A549 (cell line): ENCODE measurements around the gene ATP6V0A1. TPM values are rescaled to one million over a fixed set of nuclear protein-coding genes. Genes with fewer than 3 reads are reported as not detected.

ENCODE experiments used
- ATAC-seq, 2 experiments: fragments of 200-7000 bp in 1 of 2; fragments of >200 bp in 1 of 2; cut with Nextera tagmentation in 1 of 2; cut with Tn5 transposase in 1 of 2; 3 replicates each; pipeline versions ENCODE4 v1.8.0 to v1.9.1; 2018 to 2020; ENCODE audit warnings: mild to moderate bottlenecking in 1 of 2, moderate library complexity in 1 of 2
- CTCF ChIA-PET: fragments of 300-600 bp; sonication (Branson Sonifier 250); formaldehyde crosslinking; extraction: SDS; loops from one replicate; lab custom pipeline; 2021; ENCODE audit warnings: antibody characterized with exemption, inconsistent platforms; lab: Yijun Ruan, JAX
- POLR2A ChIA-PET: fragments of 350-600 bp; formaldehyde crosslinking; extraction: SDS; loops from one replicate; lab custom pipeline; 2021; ENCODE audit warnings: antibody characterized with exemption, inconsistent platforms; lab: Yijun Ruan, JAX
- DNase-seq, 2 experiments: peaks; one replicate each; pipeline versions ENCODE4 v3.0.0 to v3.0.0-alpha.2; 2011 to 2016; ENCODE audit warnings: low read depth in 1 of 2, low spot score in 1 of 2
- FAIRE-seq: peaks from 2 replicates; lab custom pipeline; 2011; peaks lifted over from hg19 to GRCh38; lab: Jason Lieb, UNC
- H3K27ac ChIP-seq, 2 experiments: fragments of >200 bp; sonication (Bioruptor Twin); formaldehyde crosslinking; 3 replicates each; pipeline ENCODE4 v1.5.1; 2016 to 2017
- H3K4me1 ChIP-seq: fragments of >200 bp; sonication (Bioruptor Twin); formaldehyde crosslinking; 3 replicates; pipeline ENCODE4 v1.6.1; 2016
- H3K4me2 ChIP-seq: fragments of >200 bp; sonication (Bioruptor Twin); formaldehyde crosslinking; 3 replicates; pipeline ENCODE4 v1.6.1; 2016
- H3K4me3 ChIP-seq: fragments of >200 bp; sonication (Bioruptor Twin); formaldehyde crosslinking; 3 replicates; pipeline ENCODE4 v1.5.1; 2016
- H3K9me3 ChIP-seq: fragments of >200 bp; sonication (Bioruptor Twin); formaldehyde crosslinking; 3 replicates; pipeline ENCODE4 v1.6.1; 2016
- BCL3 ChIP-seq: fragments of >200 bp; sonication (Bioruptor Twin); formaldehyde crosslinking; IDR thresholded peaks from 3 replicates; pipeline ENCODE4 v1.6.1; 2016
- CEBPB ChIP-seq, 2 experiments: fragments of >200 bp in 1 of 2; sonication (Bioruptor Twin) in 1 of 2; formaldehyde crosslinking in 1 of 2; IDR thresholded peaks; 2 replicates each; pipeline ENCODE4 v1.6.1; 2012 to 2016
- E2F6 ChIP-seq: IDR thresholded peaks from 2 replicates; pipeline ENCODE4 v1.6.1; 2012; ENCODE audit warnings: low read depth, borderline replicate concordance
- EHMT2 ChIP-seq: fragments of 200-600 bp; sonication (generic); IDR thresholded peaks from 2 replicates; pipeline ENCODE4 v1.6.1; 2016; ENCODE audit warnings: antibody characterized with exemption, low read depth, mild to moderate bottlenecking, moderate library complexity
- ELK1 ChIP-seq: fragments of 150-350 bp; IDR thresholded peaks from 2 replicates; pipeline ENCODE4 v1.6.1; 2014; ENCODE audit warnings: low read depth, mild to moderate bottlenecking, low read length
- EP300 ChIP-seq, 2 experiments: fragments of >200 bp; sonication (Bioruptor Twin); formaldehyde crosslinking; IDR thresholded peaks; 2 replicates in 1 of 2; 3 replicates in 1 of 2; pipeline ENCODE4 v1.6.1; 2016 to 2017
- FOSL2 ChIP-seq, 2 experiments: fragments of 450-650 bp in 1 of 2; fragments of >200 bp in 1 of 2; sonication (Bioruptor Twin) in 1 of 2; formaldehyde crosslinking; IDR thresholded peaks; 2 replicates each; pipeline versions ENCODE4 v1.5.0 to v1.6.1; 2016 to 2020; ENCODE audit warnings: mild to moderate bottlenecking in 1 of 2, moderate library complexity in 1 of 2
- HOXA7 ChIP-seq: fragments of 250-450 bp; sonication (Bioruptor Pico); IDR thresholded peaks from 2 replicates; pipeline ENCODE4 v1.5.0; 2020; ENCODE audit warnings: mild to moderate bottlenecking, moderate library complexity
- HOXB5 ChIP-seq: fragments of 250-450 bp; sonication (Bioruptor Pico); IDR thresholded peaks from 2 replicates; pipeline ENCODE4 v1.5.0; 2020; ENCODE audit warnings: mild to moderate bottlenecking, moderate library complexity
- JUN ChIP-seq, 2 experiments: fragments of >200 bp; sonication (Bioruptor Twin); formaldehyde crosslinking; IDR thresholded peaks; 2 replicates in 1 of 2; 3 replicates in 1 of 2; pipeline ENCODE4 v1.6.1; 2016 to 2017
- MAFK ChIP-seq: fragments of 450-650 bp; IDR thresholded peaks from 2 replicates; pipeline ENCODE4 v1.6.1; 2014; ENCODE audit not compliant: partially characterized antibody
- POLR2AphosphoS2 ChIP-seq: conservative IDR thresholded peaks from 2 replicates; pipeline ENCODE4 v1.6.1; 2012; ENCODE audit warnings: low read length, improper control_type of control experiment, inconsistent platforms
- RAD21 ChIP-seq, 2 experiments: fragments of >200 bp in 1 of 2; sonication (Bioruptor Twin) in 1 of 2; formaldehyde crosslinking in 1 of 2; IDR thresholded peaks in 1 of 2; conservative IDR thresholded peaks in 1 of 2; 2 replicates in 1 of 2; 3 replicates in 1 of 2; pipeline ENCODE4 v1.6.1; 2012 to 2018; ENCODE audit warnings: inconsistent platforms in 1 of 2
- SREBF2 ChIP-seq: fragments of 450-650 bp; IDR thresholded peaks from 2 replicates; pipeline ENCODE4 v1.6.1; 2014; ENCODE audit warnings: mild to moderate bottlenecking, moderate library complexity
- TP53 ChIP-seq: fragments of 250-450 bp; sonication (Bioruptor Pico); IDR thresholded peaks from 2 replicates; pipeline ENCODE4 v1.5.0; 2021; ENCODE audit warnings: mild to moderate bottlenecking, moderate library complexity
- ZNF302 ChIP-seq: fragments of 250-450 bp; sonication (Bioruptor Pico); IDR thresholded peaks from 2 replicates; pipeline ENCODE4 v1.9.0; 2021; ENCODE audit warnings: inconsistent platforms, mild to moderate bottlenecking, moderate library complexity
- WGBS: methylation state at CpG from one replicate; pipeline ENCODE4 v1.1.6; 2017; ENCODE audit errors: missing lambda C conversion rate; 5-methylcytosine and 5-hydroxymethylcytosine counted together
- polyA plus RNA-seq, 4 experiments: library from polyadenylated mRNA; depleted of rRNA in 3 of 4; stranded (reverse); fragments of >200 nt; fragmentation: RNase III in 1 of 4; extraction: RNeasy Plus Mini Kit Qiagen cat#74134 plus additional on column Dnase treatment in 1 of 4; gene quantifications; 2 replicates in 3 of 4; 3 replicates in 1 of 4; pipeline ENCODE4 v1.2.3, GENCODE V29; 2011 to 2017

Gene ATP6V0A1
- polyA plus RNA-seq, 2 of the 4 experiments (the other 2 are of a cell fraction), result 27.3 to 33.7 TPM

- peak; percentile 91 for FAIRE-seq
- DNase-seq, result peak; percentile 89 to 99
- Histone ChIP-seq H3K4me1 (peaks cover 70% of the 10 kb centered on the region), H3K4me3 (peak overlapping the region; percentile 5; the same call in 1 of the 3 replicates), H3K4me2 (peak overlapping the region; percentile 86), H3K27ac (peak overlapping the region; percentile 79 to 84), H3K9me3 (no peaks in the 10 kb centered on the region)
- under 1% methylated on average over 5 of the region's 5 CpGs for WGBS
- POLR2A ChIA-PET, result interaction anchor here (0.7 to 2.1 kb wide), 10 partner anchors 11 to 127 kb away, joined by 3 to 56 read pairs (median 6); partner anchors contain the start of genes CAVIN1, NAGLU and STAT3
- CTCF ChIA-PET, result interaction anchor here (0.6 to 33.2 kb wide), 16 partner anchors 12 to 188 kb away, joined by 3 to 1360 read pairs (median 6); partner anchors contain the start of genes CAVIN1 and STAT3
- TF ChIP-seq POLR2AphosphoS2 (0 out of 2 replicates have a peak, but pooled peaks have one; percentile 35), E2F6 (no peak), FOSL2 (IDR thresholded peaks at IDR 0.05) (peak; percentile 41; the same call in 1 of the 2 replicates), FOSL2 (CRISPR knock-in tag; IDR thresholded peaks at IDR 0.05) (peak; percentile 88), MAFK (no peak), JUN (IDR thresholded peaks at IDR 0.05) (peak in 1 of 2 experiments; percentile 43; a peak in 2 of 5 replicates), SREBF2 (no peak), ELK1 (no peak), EHMT2 (no peak), CEBPB (IDR thresholded peaks at IDR 0.05) (peak in 1 of 2 experiments; percentile 74; a peak in 2 of 4 replicates), RAD21 (conservative IDR thresholded peaks at IDR 0.05 in 1 of 2, IDR thresholded peaks at IDR 0.05 in 1 of 2) (peak in 1 of 2 experiments; percentile 17; a peak in 1 of 5 replicates)
- peak; percentile 78 to 82 for ATAC-seq
These were observed 49.0 kb upstream of the ATP6V0A1 start for GRCh38 chr17:42409523-42410318.

GRCh38 chr17:42410319-42410685, 48.4 kb upstream of the ATP6V0A1 start:
- no peak for FAIRE-seq
- H3K9me3 ChIP-seq, result no peaks in the 10 kb centered on the region
- WGBS, result 59% methylated on average over 5 of the region's 5 CpGs
- H3K4me1 ChIP-seq, result peaks cover 76% of the 10 kb centered on the region
- CTCF ChIA-PET, result interaction anchor here (0.9 to 33.2 kb wide), 12 partner anchors 11 to 120 kb away, joined by 3 to 1360 read pairs (median 9); partner anchors contain the start of genes CAVIN1 and STAT3
- H3K4me2 ChIP-seq, result peak overlapping the region; percentile 86
- H3K27ac ChIP-seq, result peak overlapping the region; percentile 79 to 84
- no peak for TF ChIP-seq HOXB5 (CRISPR knock-in tag)
- no peak for TF ChIP-seq BCL3
- TF ChIP-seq POLR2AphosphoS2, result no peak
- no peak for TF ChIP-seq MAFK
- TF ChIP-seq TP53 (CRISPR knock-in tag), result no peak
- TF ChIP-seq RAD21 (conservative IDR thresholded peaks at IDR 0.05 in 1 of 2, IDR thresholded peaks at IDR 0.05 in 1 of 2), result no peak
- no peak for TF ChIP-seq EP300 (IDR thresholded peaks at IDR 0.05)
- TF ChIP-seq ZNF302 (CRISPR knock-in tag), result no peak
- TF ChIP-seq HOXA7 (CRISPR knock-in tag), result no peak
- no peak for DNase-seq
- no peak for ATAC-seq
- 0 out of 3 replicates have a peak overlapping the region, but pooled peaks have one; percentile 5 for H3K4me3 ChIP-seq
- POLR2A ChIA-PET, result interaction anchor here (1.3 to 2.1 kb wide), 5 partner anchors 11 to 126 kb away, joined by 3 to 56 read pairs (median 13); partner anchors contain the start of genes CAVIN1, NAGLU and STAT3
